Liver (tissue), 3 donors: ENCODE results near the gene MYL6.

Experiments used
- CTCF ChIP-seq: fragments of 150-350 bp; IDR thresholded peaks from 2 replicates; pipeline ENCODE4 v1.5.1; 2017; ENCODE audit warnings: improper control_type of control experiment, low read depth, low read length; ENCODE audit not compliant: missing input control
- JUND ChIP-seq, 2 donors: IDR thresholded peaks; 2 replicates each; pipeline ENCODE4 v1.6.1; 2016; ENCODE audit warnings: antibody characterized with exemption in 2 of 2
- MAX ChIP-seq: IDR thresholded peaks from 2 replicates; pipeline ENCODE4 v1.6.1; 2016; ENCODE audit warnings: antibody characterized with exemption
- SP1 ChIP-seq: IDR thresholded peaks from 2 replicates; pipeline ENCODE4 v1.6.1; 2018; ENCODE audit warnings: antibody characterized with exemption, mild to moderate bottlenecking
- TAF1 ChIP-seq: conservative IDR thresholded peaks from 2 replicates; pipeline ENCODE4 v1.6.1; 2016; ENCODE audit warnings: antibody characterized with exemption, mild to moderate bottlenecking
- YY1 ChIP-seq: IDR thresholded peaks from 2 replicates; pipeline ENCODE4 v1.6.1; 2016; ENCODE audit warnings: antibody characterized with exemption, mild to moderate bottlenecking
- ZBTB33 ChIP-seq: IDR thresholded peaks from 2 replicates; pipeline ENCODE4 v1.6.1; 2016; ENCODE audit warnings: antibody characterized with exemption
- donor health status: healthy.
- donor health status: healthy.

DNA sequence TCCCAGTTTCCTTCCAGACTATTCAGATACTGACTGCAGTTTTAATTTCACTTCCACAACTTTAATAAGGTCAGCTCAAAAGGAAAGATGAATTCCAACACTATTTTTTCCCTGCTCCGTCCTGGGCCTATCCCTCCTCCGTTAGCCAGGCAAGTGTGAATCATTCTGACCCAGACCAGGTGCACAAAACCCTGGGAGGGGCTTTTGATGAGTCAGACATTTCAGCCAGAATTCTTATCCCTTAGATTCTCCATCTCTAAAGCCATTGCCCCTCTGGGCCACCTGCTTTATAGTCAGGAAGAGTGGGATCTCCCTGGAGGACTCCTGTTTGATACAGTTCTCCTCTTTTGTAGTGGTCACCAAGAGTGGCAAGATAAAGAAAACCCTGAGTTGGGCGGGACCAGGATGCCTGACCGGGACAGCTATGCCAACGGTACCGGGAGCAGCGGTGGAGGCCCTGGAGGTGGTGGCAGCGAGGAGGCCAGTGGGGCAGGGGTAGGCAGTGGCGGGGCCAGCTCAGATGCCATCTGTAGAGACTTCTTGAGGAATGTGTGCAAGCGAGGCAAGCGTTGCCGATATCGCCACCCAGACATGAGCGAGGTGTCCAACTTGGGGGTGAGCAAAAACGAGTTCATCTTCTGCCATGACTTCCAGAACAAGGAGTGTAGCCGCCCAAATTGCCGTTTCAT, 37.9 kb upstream of the MYL6 start:
- TF ChIP-seq CTCF, result no peak
- no peak for TF ChIP-seq MAX
- TF ChIP-seq ZBTB33, result no peak
- TF ChIP-seq JUND (IDR thresholded peaks at IDR 0.05), result no peak
- TF ChIP-seq SP1, result no peak
- TF ChIP-seq TAF1, result no peak
- no peak for TF ChIP-seq YY1
